Neural progenitor cell (in vitro differentiated cells): ENCODE measurements around the gene AOX1.
"Not testable (repeated sequence)": the region's sequence is repeated elsewhere in the genome, so short reads cannot be mapped to it uniquely, and the experiment has no call there.

ENCODE experiments used
- EZH2 ChIP-seq: fragments of 200-600 bp; sonication (generic); IDR thresholded peaks from 2 replicates; pipeline ENCODE4 v1.6.1; 2017; ENCODE audit warnings: antibody characterized with exemption, mild to moderate bottlenecking, moderate library complexity
- TF ChIP-seq, protein P1 (sequence below): fragments of 200-600 bp; sonication (generic); IDR thresholded peaks from 2 replicates; pipeline ENCODE4 v1.5.1; 2017; ENCODE audit warnings: antibody characterized with exemption, mild to moderate bottlenecking

DNA sequence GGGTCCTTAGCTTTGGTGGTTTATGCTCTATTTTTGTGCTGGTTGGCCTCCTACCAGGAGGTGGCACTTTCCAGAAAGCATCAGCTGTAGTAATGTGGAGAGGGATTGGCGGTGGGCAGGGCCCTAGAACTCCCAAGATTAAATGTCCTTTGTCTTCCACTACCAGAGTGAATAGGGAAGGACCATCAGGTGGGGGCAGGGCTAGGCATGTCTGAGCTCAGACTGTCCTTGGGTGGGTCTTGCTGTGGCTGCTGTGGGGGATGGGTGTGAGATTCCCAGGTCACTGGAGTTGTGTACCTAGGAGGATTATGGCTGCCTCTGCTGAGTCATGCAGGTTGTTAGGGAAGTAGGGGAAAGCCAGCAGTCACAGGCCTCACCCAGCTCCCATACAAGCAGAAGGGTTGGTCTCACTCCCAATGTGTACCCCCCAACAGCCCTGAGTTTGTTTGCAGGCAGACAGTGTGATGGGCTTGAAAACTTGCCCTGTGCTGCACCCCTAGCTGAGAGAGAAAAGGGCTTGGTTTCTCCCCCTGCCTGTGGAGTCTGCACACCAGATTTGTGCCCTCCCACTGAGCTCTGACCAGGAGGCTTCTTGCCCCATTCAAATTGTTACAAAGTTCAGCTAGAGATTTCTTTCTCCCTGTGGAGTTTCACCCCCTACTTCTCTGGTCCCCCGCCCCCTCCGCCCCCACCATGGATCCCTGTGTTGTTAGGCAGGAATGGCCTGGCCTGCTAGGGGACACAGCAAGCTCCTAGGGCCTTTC, 62.9 kb downstream of the AOX1 start:
- TF ChIP-seq, protein P1, sequence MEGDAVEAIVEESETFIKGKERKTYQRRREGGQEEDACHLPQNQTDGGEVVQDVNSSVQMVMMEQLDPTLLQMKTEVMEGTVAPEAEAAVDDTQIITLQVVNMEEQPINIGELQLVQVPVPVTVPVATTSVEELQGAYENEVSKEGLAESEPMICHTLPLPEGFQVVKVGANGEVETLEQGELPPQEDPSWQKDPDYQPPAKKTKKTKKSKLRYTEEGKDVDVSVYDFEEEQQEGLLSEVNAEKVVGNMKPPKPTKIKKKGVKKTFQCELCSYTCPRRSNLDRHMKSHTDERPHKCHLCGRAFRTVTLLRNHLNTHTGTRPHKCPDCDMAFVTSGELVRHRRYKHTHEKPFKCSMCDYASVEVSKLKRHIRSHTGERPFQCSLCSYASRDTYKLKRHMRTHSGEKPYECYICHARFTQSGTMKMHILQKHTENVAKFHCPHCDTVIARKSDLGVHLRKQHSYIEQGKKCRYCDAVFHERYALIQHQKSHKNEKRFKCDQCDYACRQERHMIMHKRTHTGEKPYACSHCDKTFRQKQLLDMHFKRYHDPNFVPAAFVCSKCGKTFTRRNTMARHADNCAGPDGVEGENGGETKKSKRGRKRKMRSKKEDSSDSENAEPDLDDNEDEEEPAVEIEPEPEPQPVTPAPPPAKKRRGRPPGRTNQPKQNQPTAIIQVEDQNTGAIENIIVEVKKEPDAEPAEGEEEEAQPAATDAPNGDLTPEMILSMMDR, result not testable (repeated sequence)
- TF ChIP-seq EZH2, result not testable (repeated sequence)
